Pulmonary artery endothelial cell (primary cell): ENCODE data around the gene SIPA1L3. TPM values are rescaled to one million over a fixed set of nuclear protein-coding genes. Genes with fewer than 3 reads are reported as not detected.

Experiments
- DNase-seq: peaks from one replicate; pipeline ENCODE4 v3.0.0-alpha.2; 2011; ENCODE audit warnings: low read depth, low spot score
- total RNA-seq: library from RNA; depleted of rRNA; stranded (reverse); fragments of >200 nt; gene quantifications from 2 replicates; pipeline ENCODE4 v1.2.3, GENCODE V29; 2014

The SIPA1L3 gene
- total RNA-seq, 1 donor from 2014 or later, result 9.7 TPM

DNA sequence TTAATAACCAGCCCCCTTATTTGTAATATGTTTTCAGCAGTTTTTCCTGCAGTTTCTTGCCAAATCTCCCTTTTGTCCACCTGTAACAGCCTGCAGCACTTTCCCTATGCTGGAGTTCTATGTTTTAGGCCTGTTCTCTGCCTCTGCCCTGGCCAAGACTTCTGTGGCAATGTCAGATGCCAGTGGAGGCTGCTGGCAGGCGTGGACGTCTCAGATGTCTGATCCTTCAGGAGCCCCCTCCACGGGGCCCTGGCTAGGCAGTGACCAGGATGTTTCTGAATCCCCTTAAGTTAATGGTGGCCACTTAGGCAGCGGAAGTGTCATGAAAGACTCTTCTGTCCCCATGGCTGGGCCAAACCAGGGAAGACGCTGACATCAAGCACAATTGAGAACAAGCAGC, 40.8 kb downstream of the SIPA1L3 start:
- DNase-seq, result no peak

GRCh38 chr19:37948362-37948761, 41.4 kb downstream of the SIPA1L3 start:
- DNase-seq, result no peak

DNA sequence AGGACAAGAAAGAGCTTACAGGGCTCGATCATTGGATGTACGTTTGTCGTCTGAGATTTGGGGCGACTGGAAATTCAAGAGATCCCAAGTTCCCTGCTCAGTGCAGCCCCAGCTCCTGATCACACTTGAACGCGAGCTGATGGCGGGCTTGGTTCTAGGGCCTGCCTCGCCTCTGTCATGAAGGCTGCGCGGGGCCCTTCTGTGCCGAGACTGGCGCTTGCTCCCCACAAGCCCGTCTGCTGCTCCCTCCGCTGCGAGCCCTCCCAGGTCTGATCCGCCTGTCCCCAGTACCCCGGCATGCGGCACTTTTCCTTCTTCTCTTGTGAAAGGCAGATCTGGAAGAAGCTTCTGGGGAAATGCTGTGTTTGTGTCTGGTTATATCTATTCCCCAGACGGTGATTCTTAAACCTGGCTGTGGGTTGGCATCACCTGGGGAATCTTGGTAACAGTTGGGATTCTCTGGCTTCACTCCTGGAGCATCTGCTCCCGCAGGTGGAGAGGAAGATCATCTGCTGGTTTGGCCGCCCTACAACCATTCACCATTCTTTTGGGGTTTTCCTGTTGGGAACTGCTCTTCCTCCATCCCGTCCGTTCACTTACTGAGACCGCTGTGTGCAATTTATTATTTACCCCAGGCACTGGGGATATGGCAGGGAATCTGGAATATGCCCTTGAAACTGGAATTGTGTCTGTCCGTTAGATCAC, 43.6 kb downstream of the SIPA1L3 start:
- no peak for DNase-seq

DNA sequence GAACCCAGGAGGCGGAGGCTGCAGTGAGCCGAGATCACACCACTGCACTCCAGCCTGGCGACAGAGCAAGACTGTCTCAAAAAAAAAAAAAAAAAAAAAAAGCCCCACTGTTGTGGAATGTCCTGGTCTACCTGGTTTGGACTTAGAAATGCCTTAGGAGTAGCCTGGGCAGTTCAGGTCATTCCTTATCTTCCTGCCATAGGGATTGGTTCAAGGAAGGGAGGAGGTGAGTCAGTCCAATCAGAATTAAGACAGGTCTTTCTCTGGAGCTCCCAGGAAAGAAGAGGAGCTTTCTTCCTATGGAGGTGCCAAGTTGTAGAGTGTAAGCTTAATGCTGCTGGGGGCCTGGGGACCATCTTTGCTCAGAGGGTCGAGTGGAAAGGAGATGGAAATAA, 44.8 kb downstream of the SIPA1L3 start:
- no peak for DNase-seq

DNA sequence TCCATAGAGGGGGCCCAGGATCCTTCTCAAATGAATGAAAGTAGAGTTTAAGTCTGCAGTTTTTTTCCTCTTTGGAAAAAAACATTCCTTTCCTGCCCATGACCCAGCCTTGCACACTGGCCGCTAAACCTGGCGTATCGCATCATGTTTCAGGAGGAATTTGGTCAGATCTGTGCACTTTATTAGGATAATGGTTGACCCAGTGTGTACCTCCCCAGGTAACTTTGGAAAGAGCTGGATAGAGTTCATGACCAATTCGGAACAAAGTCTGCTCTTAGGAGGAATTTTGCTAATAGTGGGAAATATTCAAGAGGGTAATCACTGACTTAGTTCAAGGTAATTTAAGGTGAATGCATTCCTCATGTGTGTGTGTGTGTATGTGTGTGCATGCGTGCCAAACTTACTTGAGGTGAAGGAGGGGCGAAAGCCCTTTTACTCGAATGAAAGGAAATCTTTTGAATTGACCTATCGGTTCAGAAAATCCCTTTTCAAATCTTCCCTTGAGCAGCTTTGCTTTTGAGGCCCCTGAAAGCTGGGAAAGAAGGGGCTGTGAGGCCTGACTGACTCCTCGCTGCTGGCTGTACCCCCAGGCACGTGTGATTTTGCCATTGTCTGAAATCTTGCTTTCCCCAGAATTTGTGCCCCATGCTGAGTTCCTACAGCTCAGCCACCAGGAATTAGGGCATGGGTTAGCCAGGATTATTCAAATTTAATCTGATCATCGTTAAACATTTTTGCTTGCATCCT, 46.3 kb downstream of the SIPA1L3 start:
- no peak for DNase-seq

DNA sequence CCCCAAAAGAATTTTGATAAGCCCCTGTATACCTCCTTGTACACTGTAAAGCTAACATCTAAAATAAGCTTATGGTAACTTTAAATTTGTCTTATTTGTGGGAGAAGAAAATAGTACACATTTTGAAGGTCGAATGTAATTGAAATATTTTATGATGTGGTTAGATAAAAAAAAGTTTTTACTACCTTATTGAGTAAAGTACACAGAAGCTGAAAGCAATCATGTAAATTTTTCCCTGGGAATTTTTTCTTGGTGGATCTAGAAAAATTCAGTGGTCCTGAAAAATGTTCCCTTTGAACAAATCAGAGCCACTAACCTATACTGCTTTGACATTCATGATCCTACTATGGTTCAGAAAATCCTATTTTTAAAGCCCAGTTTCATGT, 46.9 kb downstream of the SIPA1L3 start:
- no peak for DNase-seq

DNA sequence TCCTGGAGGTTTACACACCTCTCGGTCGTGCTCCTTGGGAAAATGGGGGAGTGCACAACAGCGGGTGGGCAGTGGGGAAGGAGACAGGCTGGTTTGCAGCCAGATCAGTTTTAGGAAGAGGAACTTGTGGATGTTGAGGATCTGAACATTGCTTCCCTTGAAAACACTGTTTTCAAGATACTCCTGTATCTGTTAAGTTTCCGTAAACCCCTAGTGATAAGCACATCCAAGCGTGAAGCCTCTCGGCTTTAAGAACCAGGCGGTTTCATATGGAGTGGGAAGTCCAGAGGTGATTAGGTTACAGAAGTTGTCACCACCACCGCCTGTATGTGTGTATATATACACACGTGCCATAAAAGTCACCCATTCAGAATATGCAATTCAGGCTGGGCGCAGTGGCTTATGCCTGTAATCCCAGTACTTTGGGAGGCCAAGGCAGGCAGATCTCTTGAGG, 47.4 kb downstream of the SIPA1L3 start:
- DNase-seq, result no peak

- DNase-seq, result no peak
Measured at GRCh38 chr19:37955986-37956385, 49.0 kb downstream of the SIPA1L3 start.

DNA sequence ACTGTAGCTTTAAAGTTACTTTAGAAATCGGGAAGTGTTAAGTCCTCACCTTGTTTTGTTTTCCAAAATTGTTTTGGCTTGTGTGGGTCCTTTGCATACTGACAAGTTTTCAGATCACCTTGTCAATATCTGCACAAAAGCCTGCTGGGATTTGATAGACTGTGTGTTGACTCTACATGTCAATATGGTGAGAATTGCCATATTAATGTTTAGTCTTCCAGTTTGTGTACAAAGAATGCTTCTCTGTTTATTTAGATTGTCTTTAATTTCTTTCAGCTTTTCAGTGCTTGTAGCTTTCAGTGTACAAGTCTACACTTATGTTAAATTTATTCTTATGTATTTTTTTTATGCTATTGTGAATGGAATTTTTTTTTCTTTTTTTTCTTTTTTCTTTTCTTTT, 50.2 kb downstream of the SIPA1L3 start:
- DNase-seq, result no peak

DNA sequence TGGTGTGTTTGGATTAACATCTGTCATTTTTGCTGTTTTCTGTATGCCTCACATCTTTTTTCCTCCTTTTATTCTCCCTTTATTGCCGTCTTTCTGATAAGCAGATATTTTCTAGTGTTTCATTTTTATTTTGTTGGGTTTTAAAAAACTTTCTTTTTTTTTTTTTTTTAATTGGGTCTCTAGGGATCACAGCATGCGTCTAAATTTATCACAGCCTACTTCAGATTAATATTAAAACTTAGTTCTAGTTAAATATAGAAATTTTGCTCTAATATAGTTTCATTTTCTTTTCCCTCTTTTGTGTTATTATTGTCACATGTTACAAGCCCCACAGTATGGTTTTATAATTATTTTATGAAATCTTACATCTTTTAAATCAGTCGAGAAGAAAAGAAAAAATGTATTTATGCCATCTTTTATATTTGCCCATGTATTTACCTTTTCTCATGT, 52.7 kb downstream of the SIPA1L3 start:
- no peak for DNase-seq

DNA sequence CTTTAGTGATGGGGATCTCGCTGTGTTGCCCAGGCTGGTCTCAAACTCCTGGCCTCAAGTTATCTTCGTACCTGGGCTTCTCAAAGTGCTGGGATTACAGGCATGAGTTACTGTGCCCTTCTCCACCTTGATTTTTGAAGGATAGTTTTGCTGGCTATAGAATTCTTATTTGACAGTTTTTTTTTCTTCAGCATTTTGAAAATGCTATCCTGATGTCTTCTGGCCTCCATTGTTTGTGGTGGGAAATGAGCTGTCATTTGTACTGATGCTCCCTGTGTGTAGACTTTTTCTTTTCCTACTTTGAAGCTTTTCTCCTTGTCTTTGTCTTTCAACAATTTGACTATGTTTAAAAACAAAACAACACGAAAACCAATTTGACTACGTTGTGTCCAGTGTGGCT, 54.2 kb downstream of the SIPA1L3 start:
- DNase-seq, result no peak

GRCh38 chr19:37963190-37963936, 56.4 kb downstream of the SIPA1L3 start:
- no peak for DNase-seq

GRCh38 chr19:37964109-37964508, 57.1 kb downstream of the SIPA1L3 start:
- DNase-seq, result no peak

- no peak for DNase-seq
Measured at GRCh38 chr19:37966211-37966661, 59.2 kb downstream of the SIPA1L3 start.

DNA sequence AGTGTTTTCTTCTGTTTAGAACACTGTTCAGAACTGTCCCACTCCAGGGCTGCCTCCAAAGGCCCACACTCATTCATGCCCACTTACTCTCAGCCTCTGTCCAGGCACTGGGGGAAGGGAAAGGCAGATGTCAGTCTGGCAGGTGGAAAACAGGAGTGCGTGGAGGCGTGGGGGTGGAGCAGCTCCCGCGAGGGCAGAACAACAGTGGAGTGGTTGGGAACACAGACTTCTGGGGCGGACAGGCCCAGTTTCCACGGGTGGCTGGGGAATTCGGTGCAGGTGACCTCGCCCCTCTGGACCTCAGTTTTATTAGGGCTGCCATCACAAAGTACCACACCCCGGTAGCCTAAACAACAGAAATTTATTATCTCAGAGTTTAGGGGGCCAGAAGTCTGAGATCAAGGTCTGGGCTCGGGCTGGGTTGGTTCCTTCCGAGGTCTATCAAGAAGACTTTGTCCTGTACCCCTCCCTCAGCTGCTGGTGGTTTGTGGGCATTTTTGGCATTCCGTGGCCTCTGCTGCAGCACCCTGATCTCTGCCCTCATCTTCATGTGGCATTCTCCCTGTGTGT, 59.7 kb downstream of the SIPA1L3 start:
- no peak for DNase-seq

DNA sequence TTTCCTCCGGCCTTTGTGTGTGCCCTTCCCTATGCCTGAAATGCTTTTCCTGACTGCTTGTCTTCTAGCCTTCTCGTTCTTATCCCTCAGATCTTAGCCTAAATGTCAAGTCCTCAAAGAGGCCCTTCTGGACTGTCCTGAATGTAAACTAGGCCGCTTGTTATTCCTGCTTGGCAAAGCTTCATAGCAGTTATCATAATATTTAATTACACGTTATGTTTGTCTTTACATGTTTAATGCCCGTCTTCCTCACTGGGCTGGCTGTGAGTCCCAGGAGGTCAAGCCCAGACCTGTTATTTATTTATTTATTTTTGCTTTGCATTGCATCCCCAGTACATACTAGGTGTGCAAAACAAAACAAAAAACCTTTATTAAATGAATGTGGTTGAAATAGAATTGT, 62.7 kb downstream of the SIPA1L3 start:
- DNase-seq, result no peak

GRCh38 chr19:37970699-37971098, 63.7 kb downstream of the SIPA1L3 start:
- no peak for DNase-seq

GRCh38 chr19:37972803-37973202, 65.8 kb downstream of the SIPA1L3 start:
- no peak for DNase-seq

GRCh38 chr19:37973666-37974065, 66.7 kb downstream of the SIPA1L3 start:
- no peak for DNase-seq

DNA sequence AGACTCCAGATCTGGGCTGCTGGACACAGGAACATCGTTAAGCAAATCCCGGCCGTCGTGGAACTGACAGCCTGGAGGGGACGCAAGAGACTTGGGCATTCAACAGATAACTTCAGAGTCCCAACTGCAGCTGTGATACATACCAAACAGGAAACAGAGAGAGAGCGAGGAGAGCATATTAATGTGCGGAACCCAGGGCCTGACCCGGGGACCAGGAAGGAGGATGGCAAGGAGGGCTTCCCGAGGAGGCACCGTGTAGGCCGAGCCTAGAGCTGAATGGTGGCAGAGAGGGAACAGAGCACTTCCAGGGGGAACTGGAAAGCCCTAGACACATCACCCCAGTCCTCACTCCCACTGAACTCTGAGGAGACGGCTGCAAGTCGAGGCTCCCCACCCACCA, 68.1 kb downstream of the SIPA1L3 start:
- no peak for DNase-seq

GRCh38 chr19:37975596-37976515, 68.8 kb downstream of the SIPA1L3 start:
- no peak for DNase-seq
